Fibroblast of villous mesenchyme (primary cell): ENCODE data around the gene CD164L2. TPM values are rescaled to one million over a fixed set of nuclear protein-coding genes. Genes with fewer than 3 reads are reported as not detected.

Source experiments
- DNase-seq: peaks from one replicate; pipeline ENCODE4 v3.0.0-alpha.2; 2010; ENCODE audit warnings: low read depth
- H3K4me3 ChIP-seq: 2 replicates; pipeline ENCODE4 v1.5.1; 2011; ENCODE audit warnings: low read depth, mild to moderate bottlenecking, low read length
- CTCF ChIP-seq: IDR thresholded peaks from 2 replicates; pipeline ENCODE4 v1.5.1; 2012; ENCODE audit warnings: low read depth, mild to moderate bottlenecking, low read length; ENCODE audit not compliant: insufficient read depth
- total RNA-seq: library from RNA; depleted of rRNA; stranded (reverse); fragments of >200 nt; gene quantifications from 2 replicates; pipeline ENCODE4 v1.2.3, GENCODE V29; 2012

CD164L2 gene
- total RNA-seq, 1 donor: not detected

- TF ChIP-seq CTCF: no peak
- no peak overlapping the region for H3K4me3 ChIP-seq
- DNase-seq: no peak
These were observed 528 bp upstream of the CD164L2 start for GRCh38 chr1:27383661-27384060.

GRCh38 chr1:27381969-27382762 lies 967 bp downstream of the CD164L2 start:
- H3K4me3 ChIP-seq: no peak overlapping the region
- DNase-seq: no peak
- TF ChIP-seq CTCF: no peak

- no peak for TF ChIP-seq CTCF
- no peak overlapping the region for H3K4me3 ChIP-seq
- no peak for DNase-seq
These were observed 2.1 kb downstream of the CD164L2 start for GRCh38 chr1:27380766-27381733.

- TF ChIP-seq CTCF: no peak
- H3K4me3 ChIP-seq: no peak overlapping the region
- no peak for DNase-seq
These were observed 2.9 kb downstream of the CD164L2 start for GRCh38 chr1:27380224-27380623.

- no peak for TF ChIP-seq CTCF
- H3K4me3 ChIP-seq: no peak overlapping the region
- no peak for DNase-seq
These were observed 3.5 kb downstream of the CD164L2 start for GRCh38 chr1:27379564-27380122.

- no peak for TF ChIP-seq CTCF
- no peak overlapping the region for H3K4me3 ChIP-seq
- no peak for DNase-seq
These were observed 5.2 kb downstream of the CD164L2 start for GRCh38 chr1:27377760-27378495.
